Astrocyte of the hippocampus (primary cell): ENCODE results near the gene PNMA8C.
"Not testable (repeated sequence)": the region's sequence is repeated elsewhere in the genome, so short reads cannot be mapped to it uniquely, and the experiment has no call there.

ENCODE experiments used
- DNase-seq: peaks from one replicate; pipeline ENCODE4 v3.0.0; 2011; ENCODE audit warnings: low read depth, low spot score

The PNMA8C gene

DNA sequence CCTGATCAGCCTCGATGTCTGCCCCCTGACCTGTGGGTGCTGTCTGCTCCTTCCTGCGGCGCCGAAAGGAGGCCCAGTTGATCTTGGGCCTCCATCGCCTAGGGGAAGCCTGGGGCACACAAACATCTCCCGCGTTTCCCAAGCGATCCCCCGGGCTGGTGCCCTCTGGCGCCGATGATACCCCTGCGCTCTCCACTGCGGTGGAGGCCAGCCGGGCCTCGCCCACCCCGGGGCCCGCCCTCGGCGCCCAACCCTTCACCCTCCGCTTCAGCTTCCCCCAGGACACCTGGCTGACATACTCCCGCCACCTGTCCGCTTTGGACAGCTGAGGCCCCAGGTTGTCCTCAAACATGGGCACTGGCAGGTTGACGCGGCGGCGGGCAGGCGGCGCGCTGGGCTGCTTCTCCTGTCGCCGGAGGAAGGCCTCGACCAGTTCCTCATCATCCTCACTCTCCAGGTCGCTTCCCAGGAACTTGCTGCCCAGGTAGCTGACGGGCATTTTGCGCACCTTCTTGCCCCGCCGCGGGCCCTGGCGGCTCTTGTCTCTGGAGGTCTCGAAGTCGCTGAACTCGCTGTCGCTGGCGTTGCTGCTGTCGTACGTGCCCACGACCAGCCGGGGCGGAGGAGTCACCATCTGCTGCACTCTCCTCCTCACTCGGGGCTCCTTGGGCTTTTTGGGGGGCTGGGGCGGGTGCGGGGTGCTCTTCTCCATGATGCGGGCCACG lies 16.6 kb downstream of the PNMA8C start:
- DNase-seq: no peak

DNA sequence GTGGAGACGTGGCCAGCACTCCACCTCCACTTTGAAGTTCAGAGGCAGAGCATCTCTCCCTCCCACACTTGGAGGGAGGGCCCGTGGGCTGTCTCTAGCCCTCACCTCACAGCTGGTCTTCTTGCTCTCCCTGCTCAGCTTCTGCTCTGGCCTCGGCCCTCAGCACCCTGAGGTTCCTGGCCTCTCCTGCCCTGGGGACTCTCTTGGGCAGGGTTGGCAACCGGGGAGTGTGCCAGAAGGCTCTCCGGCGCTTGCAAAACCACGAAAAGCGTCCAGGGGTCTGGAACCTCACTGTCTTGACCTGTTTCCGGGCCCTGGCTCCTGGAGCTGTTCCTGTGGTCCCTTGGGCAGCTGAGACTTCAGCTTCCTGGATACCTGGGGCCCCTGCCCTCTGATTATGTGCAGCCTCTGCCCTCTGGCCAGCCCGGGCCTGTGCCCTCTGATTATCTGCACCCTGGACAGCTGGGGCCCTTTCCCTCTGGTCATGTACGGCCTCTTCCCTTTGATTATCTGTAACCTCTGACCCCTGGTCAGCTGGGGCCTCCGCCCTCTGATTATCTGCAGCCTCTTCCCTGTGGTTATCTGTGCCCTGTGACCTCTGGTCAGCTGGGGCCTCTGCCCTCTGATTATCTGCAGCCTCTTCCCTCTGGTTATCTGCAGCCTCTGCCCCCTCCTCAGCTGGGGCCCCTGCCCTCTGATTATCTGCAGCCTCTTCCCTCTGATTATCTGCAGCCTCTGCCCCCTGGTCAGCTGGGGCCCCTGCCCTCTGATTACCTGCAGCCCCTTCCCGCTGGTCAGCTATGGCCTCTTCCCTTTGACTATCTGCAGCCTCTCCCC lies 17.4 kb downstream of the PNMA8C start:
- DNase-seq: no peak

DNA sequence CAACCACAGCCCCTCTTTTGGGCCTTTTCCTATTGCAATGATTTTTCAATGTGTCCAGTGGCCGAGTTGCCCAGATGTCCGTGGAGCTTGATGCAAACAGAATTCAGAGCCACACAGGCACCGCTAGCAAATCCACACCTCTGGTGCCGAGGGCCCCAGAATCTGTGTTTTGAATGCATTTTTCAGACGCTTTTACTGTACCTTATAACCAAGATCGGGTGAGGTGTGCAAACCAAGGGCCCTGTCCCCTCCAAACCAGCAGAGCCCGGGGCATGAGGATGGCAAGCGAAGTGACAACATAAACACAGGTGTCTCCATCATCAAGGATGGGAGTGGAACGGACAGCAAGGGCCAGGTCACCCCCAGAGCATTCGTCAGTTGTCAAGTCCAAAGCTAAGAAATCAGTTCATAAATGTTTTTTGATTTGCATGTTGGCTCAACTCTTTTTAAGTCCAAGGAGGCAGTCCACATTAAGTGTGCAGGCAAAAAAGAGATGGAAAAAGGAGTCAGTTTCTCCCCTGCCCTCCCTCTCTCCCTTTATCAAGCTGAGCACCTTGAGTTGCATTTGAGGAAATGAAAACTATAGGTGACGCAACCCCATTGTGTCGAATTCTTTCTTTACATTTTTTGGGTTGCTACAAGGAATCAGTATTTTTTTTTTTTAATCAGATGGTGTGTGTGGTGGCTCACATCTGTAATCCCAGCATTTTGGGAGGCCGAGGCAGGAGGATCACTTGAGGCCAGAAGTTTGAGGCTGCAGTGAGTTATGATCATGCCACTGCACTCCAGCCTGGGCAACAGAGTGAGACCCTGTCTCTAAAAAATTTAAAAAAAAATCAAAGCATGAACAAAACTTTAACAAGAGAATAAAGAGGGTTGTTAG lies 18.3 kb downstream of the PNMA8C start:
- DNase-seq: no peak

DNA sequence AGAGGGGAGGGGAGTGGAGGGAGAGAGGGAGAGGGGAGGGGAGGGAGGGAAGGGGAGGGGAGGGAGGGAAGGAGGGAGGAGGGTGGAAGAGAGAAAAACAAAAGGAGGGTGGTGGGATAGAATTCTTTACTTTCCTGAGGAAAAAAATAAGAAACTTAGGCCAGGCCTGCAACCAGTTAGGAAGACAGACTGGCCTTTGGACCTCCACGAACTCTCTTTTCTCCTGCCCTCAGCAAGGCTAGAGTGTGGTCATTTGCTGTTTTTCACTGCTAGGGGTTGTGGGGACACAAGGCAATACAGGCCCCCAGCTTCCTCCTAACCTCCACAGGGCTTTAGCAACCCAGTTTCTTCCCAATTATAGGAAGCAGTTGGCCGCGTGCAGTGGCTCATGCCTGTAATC lies 19.5 kb downstream of the PNMA8C start:
- DNase-seq: no peak

DNA sequence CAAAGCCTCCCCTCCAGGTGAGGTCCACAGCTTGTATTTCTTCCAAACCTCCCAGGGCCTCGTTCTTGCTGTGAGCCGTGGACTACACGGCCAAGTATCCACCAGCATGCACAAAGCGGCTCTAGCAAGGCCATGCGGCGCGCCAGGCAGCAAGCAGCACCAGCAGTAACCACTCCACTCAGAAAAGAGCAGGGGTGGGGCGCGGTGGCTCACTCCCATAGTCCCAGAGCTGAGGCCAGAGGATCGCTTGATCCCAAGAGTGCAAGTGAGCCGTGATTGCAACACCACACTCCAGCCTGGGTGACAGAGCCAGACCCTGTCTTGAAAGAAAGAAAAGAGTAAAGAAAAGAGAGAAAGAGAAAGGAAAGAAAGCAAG lies 20.1 kb downstream of the PNMA8C start:
- DNase-seq: peak; percentile 51

DNA sequence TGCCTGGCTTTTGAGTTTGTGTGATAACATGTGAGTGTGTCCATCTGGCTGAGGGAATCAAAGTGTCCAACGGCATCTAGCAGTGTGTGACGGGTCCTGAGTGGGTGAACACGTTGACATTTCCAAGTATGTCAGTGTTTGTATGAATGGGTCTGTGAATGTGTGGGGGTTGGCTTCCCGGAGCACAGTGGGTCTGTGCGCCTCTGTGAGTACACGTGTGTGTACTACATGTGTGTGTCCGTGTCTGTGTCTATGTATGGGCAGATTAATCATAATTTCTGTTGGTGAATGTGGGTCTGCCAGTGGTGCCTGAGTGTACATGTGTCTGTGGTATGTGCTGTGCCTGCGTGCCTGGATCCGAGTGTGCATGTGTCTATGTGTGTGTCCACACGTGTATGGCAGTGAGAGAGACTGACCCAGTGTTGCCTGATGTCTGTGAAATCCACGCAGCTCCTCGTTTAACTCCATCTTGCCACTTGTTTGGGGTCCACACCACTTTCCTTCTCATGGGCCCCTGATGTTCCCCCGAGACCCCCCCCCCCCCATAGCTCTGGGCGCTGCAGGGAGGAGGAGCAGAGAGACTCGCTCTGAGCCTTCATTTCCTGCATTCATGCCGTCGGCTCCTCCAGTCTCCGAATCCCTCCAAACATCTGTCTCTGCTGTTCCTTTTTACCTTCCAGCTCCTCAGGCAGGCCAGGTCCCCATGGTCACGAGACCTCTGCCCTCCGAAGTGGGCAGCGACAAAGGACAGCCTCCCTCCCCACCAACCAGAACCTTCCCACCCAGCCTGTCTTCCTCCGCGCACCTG lies 20.7 kb downstream of the PNMA8C start:
- no peak for DNase-seq

DNA sequence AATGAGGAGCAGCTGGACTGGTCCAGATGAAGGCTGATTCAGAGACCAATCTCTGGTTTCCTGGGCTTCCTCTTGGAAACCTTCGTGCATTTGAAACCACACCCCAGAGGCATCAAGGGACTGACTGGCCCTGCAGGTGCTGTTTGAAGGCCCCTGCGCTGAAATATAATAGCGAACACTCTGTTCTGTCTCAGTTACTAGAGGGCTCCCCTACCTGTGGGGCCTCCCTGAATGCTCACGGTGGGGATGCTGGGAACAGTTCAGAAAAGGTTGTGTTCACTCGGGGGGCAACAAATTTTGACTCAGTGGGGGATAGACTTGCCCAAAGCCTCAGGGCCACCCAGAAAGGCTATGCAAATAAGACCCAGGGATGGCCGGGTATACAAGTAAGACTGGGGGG lies 21.8 kb downstream of the PNMA8C start:
- no peak for DNase-seq

DNA sequence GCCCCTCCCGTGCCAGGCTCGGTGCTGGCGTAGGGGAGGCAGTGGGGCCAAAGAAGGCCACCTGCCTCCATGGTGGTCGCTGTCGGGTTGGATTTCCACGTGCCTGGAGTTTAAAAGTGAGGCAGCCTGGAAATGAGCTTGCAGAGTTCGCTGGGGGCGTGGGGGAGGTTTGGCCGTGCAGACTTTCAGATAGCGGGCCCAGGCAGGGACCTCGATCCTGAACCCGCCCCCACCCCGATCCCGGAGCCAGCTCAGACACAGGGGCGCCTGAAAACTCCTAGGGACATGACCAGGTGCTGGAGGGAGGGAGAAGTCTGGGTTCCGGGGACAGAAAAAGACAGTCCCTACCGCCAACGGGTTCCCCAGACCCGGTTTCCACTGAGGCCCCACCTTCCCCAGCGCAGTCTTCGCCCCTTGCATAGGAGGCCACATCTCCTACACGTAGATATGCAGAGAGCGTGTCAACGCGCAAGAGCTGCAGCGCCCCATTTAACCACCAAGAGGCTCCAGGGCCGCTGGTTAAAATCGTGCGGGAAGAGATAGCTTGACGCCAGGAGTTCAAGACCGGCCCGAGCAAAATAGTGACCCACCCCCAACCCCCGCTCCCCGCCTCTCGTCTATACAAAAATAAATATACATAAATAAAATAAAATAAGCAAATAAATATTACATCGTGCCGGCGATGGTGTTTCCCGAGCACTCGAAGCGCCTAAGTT lies 23.8 kb downstream of the PNMA8C start:
- no peak for DNase-seq

DNA sequence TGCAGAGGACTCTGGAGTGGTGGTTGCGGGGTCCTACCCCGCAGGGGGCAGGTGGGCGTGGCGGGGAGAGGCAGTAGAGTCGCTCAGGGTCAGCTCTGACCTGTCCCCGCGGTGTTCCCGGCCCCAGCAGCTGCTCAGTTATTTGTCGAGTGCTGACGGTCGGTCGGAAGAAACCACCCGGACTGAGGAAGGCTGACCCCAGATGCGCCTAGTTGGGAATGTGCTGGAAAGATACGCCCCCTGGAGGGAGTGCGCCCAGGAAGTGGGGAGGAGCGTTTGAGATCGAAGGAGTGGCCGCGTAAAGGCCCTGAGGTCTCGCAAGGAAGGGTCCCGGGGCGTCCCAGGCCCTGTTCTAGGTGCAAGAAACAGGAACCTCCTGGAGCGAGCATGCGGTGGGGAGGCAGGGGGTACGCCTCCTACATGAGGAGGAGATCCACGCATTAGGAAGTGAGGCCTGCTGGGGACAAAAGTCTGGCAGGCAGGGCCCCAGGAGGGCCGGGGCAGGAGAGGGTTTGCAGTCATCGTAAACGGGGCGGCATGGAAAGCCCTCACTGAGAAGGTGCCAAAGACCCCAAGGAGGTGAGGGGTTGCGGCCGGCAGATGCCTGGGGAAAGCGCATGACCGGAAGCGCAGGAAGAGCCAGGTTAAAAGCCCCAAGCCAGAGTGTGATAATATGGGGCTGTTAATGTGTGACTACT lies 24.5 kb downstream of the PNMA8C start:
- DNase-seq: no peak

DNA sequence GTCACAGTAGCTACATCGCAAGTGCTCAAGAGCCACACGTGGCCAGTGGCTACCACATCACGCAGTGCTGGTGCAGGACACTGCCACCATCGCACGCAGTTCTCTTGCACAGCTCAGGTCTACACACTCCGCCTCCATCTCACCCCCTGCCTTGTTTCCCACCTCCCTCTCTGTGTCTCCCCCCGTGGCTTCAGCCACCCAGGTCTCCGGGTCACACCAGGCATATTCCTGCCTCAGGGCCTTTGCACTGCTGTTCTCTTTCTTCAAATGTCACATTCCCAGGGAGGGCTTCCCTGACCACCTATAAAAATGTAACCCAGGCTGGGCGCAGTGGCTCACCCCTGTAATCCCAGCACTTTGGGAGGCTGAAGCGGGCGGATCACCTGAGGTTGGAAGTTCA lies 26.0 kb downstream of the PNMA8C start:
- no peak for DNase-seq

DNA sequence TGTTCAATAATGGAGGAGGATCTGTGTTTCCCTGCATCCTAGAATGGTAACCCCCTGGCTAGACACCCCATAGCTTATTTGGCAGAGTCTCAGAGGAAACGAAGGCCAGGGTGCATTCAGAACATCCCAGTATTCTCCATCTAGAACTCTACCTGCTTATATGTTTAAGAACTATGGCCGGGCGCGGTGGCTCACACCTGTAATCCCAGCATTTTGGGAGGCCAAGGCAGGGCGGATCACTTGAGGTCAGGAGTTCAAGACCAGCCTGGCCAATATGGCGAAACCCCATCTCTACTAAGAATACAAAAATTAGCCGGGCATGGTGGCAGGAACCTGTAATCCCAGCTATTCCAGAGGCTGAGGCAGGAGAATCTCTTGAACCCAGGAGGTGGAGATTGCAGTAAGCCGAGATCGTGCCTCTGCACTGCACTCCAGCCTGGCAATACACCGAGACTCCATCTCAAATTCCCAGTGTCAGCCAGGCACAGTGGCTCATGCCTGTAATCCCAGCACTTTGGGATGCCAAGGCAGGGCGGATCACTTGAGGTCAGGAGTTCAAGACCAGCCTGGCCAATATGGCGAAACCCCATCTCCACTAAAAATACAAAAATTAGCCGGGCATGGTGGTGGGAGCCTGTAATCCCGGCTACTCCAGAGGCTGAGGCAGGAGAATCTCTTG lies 30.8 kb downstream of the PNMA8C start:
- not testable (repeated sequence) for DNase-seq

DNA sequence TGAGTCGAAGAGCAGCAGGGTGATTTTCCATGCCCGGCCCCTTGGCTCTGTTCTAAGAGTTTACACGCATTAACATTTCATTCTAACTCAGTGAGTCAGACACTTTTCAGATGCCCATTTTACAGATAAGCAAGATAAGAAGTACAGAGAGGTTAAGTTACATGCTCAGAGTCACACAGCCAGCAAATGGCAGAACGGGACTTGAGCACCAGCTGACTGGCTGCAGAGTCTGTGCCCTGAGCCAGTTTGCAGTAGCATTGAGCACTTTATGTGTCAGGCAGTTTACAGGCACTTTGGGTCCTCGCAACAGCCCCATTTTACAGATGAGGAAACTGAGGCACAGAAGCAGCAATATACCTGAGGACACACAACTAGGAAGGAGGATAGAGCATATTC lies 34.3 kb downstream of the PNMA8C start:
- no peak for DNase-seq

DNA sequence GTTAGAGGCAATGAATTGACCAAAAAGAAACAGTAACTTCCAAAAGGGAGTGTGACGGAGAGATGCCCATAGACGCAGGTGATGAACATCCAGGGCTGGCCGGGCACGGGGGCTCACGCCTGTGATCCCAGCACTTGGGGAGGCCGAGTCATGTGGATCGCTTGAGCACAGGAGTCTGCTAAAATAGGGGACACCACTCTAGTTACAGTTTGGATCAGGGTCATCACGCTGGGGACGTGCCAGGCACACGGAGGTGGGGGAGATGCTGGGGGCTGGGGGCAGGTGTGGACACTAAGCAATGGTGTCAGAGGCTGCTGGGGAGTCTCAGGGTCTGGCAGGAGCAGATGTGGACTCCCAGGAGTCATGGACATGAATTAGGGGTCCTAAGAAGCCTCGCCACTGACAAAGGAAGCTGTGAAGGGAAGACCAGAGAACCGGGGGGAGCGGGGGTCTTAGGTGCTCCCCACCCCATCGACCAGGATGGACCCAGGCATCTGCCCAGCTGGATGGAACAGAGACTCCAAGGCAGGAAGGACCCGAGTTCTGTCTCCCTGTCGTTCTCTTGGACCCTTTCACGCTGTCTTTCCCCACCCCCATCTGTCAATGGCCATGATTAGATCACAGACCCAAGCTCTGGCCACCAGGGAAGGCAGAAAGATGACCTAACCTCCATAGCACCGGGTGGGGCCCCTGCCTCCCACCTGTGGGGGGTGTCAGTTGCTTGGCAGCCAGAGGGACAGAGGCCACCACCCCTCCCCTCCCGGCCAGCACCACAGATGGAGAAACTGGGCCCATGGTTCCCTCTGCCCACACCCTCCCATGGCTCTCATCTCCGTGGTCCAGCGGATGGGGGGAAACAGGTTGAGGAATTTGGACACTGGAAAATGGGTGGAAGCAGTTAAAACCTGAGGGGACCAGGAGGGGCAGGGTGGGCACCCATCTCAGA lies 35.0 kb downstream of the PNMA8C start:
- no peak for DNase-seq

DNA sequence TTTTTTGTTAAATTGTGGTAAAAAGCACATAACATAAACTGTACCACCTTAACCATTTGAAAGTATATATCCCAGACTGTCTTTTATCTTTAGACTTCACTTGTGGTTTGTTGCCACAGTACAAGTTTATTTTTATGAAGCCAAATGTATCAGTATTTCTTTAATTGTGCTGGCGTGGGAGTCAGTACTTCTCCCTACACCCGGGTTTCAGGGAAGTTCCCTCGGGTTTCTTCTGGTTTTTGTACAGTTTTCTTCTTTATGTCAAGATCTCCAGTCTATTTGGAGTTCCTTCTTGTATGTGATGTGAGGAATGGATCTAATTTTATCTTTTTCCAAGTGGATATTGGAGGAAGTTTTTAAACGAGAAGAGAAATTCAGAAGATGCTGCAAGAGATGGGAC lies 35.9 kb downstream of the PNMA8C start:
- no peak for DNase-seq

DNA sequence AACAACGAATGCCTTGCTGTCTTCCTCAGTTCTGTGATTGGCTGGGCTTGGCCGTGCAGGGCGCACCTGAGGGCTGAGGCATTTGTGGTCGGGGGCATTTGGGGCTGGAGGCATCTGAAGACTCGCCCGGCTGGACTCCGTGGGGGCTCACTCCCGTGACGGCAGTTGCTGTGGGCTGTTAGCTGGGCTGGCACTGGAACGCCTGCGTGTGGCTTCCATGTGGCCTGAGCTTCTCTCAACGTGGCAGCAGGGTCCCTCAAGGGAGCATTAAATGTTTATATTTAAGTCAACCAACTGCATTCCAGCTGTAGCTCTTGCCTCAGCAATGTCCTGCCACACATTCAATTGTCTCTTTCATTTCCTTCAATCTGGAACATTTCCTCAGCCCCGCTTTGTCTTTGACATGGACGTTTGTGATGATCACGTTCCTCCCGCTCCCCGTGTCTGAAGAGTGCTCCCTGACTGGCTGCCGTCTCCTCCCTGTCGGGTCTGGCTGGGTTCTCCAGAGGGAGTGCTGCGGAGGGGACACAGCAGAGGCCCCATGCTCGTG lies 36.4 kb downstream of the PNMA8C start:
- no peak for DNase-seq

DNA sequence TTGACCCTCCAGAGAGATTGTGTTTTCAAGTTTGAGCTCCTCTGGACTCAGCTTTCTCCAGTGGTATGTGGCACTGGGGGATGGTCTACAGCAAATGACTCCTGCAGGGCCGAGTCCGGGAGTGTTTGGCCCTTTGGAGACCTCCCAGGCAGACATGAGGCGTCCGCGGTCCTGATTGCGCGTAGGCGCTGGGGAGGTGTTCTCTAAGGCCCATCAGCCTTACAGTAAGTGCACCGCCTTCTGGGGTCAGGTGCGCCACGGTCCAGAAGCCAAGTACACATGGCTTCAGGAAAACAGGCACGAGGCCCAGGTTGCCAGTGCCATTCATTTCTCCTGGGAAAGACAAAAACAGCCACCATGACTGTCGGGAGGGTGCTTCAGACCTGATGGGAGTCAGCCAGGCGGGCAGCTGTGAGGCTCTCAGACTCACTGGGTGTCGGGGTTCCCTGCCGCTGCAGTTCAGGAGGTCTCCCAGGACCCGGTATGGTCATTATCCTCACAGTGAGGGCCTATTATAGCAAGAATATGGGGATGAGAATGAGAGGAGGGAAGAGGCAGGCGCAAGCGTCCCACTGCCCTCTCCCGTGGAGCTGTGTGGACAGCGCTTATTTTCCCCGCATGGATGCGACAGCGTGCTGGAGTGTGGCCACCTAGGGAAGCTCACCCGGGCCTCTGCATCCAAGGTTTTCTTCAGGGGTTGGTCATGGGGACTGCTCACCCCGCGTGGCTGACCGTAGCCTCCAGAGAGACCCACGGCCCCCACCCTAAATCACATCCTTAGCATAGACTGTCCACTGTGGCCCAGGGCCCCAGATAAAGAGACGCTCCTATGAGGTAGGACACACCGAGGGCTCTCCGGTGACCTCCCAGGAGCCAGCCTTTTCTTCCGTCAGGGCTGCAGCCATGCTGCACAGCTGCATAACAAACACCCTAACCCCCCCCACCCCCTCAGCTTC lies 37.2 kb downstream of the PNMA8C start:
- no peak for DNase-seq

DNA sequence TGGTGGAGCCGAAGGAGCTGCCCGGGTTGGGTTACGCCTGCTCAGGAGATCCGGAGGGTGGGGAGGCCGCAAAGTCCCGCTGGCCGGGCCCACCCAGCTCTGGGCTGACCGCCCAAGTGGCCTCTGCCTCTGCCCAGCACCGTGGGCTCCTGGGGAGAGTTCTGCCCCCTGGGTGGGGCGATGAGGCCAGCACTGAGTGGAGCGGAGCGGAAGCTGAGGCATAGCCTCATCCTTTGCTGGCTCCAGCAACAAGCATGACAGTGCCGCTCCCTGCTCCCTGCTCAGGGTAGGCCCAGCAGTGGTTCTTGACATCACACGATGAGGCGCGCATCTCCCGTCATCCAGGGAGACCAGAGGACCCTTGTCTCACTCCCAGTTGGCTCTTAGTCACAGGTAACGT lies 37.9 kb downstream of the PNMA8C start:
- no peak for DNase-seq
